Panc1 (cell line): ENCODE data around the gene PRKAG3. TPM values are rescaled to one million over a fixed set of nuclear protein-coding genes. Genes with fewer than 3 reads are reported as not detected.

Experiments
- ATAC-seq: fragments of 200-7000 bp; cut with Tn5 transposase; 2 replicates; pipeline ENCODE4 v1.9.1; 2020; ENCODE audit warnings: mild to moderate bottlenecking, moderate library complexity
- BruUV-seq: library from RNA; stranded (reverse); fragments of 400-500 nt; replicated peaks from 2 replicates; lab custom pipeline; 2021; lab: Mats Ljungman, UMichigan
- CTCF ChIA-PET: fragments of 300-600 bp; sonication (Branson Sonifier 250); formaldehyde crosslinking; loops from one replicate; lab custom pipeline; 2022; ENCODE audit warnings: antibody characterized with exemption; lab: Charles Lee
- POLR2A ChIA-PET: fragments of 300-600 bp; sonication (Branson Sonifier 250); formaldehyde crosslinking; loops from one replicate; lab custom pipeline; 2022; ENCODE audit warnings: antibody characterized with exemption; lab: Charles Lee
- DNase-seq: peaks from one replicate; pipeline ENCODE4 v3.0.0-alpha.2; 2010; ENCODE audit warnings: low read depth, low spot score
- H3K27ac ChIP-seq: 2 replicates; pipeline ENCODE4 v1.5.1; 2011; ENCODE audit warnings: mild to moderate bottlenecking, low read length, inconsistent platforms
- H3K27me3 ChIP-seq: fragments of 200-500 bp; sonication (Bioruptor generic); 2 replicates; pipeline ENCODE4 v1.6.0; 2014; ENCODE audit warnings: low read length, inconsistent platforms; ENCODE audit not compliant: control insufficient read depth, insufficient read depth
- H3K36me3 ChIP-seq: fragments of 200-500 bp; sonication (Bioruptor generic); 2 replicates; pipeline ENCODE4 v1.5.1; 2014; ENCODE audit warnings: inconsistent platforms, mild to moderate bottlenecking, low read length, moderate library complexity; ENCODE audit not compliant: control insufficient read depth, insufficient read depth
- H3K4me1 ChIP-seq: 2 replicates; pipeline ENCODE4 v1.5.1; 2011; ENCODE audit warnings: inconsistent platforms, mild to moderate bottlenecking, low read length, moderate library complexity; ENCODE audit not compliant: control insufficient read depth, insufficient read depth
- H3K4me3 ChIP-seq, 2 experiments: 2 replicates each; pipeline ENCODE4 v1.5.1; 2011 to 2012; ENCODE audit warnings: low read depth in 2 of 2, low read length in 2 of 2, mild to moderate bottlenecking in 2 of 2, inconsistent platforms in 1 of 2, moderate library complexity in 1 of 2
- H3K9me3 ChIP-seq: fragments of 200-500 bp; sonication (Bioruptor generic); 2 replicates; pipeline ENCODE4 v1.5.1; 2014; ENCODE audit warnings: low read depth, mild to moderate bottlenecking, inconsistent platforms, low read length, moderate library complexity; ENCODE audit not compliant: control insufficient read depth, insufficient read depth
- POLR2AphosphoS5 ChIP-seq: IDR thresholded peaks from 2 replicates; pipeline ENCODE4 v1.6.1; 2012; ENCODE audit warnings: mild to moderate bottlenecking, low read depth, low read length, moderate library complexity
- REST ChIP-seq, 2 experiments: IDR thresholded peaks; 2 replicates each; pipeline ENCODE4 v1.6.1; 2011 to 2012; ENCODE audit warnings: low read depth in 2 of 2, control low read depth in 1 of 2, low read length in 1 of 2, mild to moderate bottlenecking in 1 of 2, moderate library complexity in 1 of 2; ENCODE audit not compliant: insufficient read depth in 1 of 2
- SIN3A ChIP-seq: IDR thresholded peaks from 2 replicates; pipeline ENCODE4 v1.6.1; 2012; ENCODE audit warnings: low read depth, mild to moderate bottlenecking, low read length, moderate library complexity, borderline replicate concordance; ENCODE audit not compliant: insufficient read depth
- TCF7L2 ChIP-seq: IDR thresholded peaks from 2 replicates; pipeline ENCODE4 v1.6.1; 2011; ENCODE audit warnings: mild to moderate bottlenecking, low read depth, low read length, inconsistent platforms
- in situ Hi-C: cut with HindIII; loops from 2 replicates; pipeline ENCODE4 v1.10.0; 2016; ENCODE audit warnings: low sequenced_read_pairs, low pct_unique_long_range_greater_than_20kb
- intact Hi-C: fragments of 100-400 bp; cut with micrococcal nuclease; formaldehyde crosslinking; loops from one replicate; pipeline ENCODE4 v1.10.0; 2022; ENCODE audit not compliant: unreplicated experiment
- total RNA-seq: library from RNA; stranded (reverse); gene quantifications from one replicate; pipeline ENCODE4 v1.2.1, GENCODE V29; 2021; ENCODE audit not compliant: unreplicated experiment
- TF ChIP-seq, protein P1 (sequence below): fragments of 450-650 bp; IDR thresholded peaks from 2 replicates; pipeline ENCODE4 v1.5.1; 2017; ENCODE audit warnings: mild to moderate bottlenecking

The PRKAG3 gene
- total RNA-seq, 1 experiment from 2014 or later = not detected

DNA sequence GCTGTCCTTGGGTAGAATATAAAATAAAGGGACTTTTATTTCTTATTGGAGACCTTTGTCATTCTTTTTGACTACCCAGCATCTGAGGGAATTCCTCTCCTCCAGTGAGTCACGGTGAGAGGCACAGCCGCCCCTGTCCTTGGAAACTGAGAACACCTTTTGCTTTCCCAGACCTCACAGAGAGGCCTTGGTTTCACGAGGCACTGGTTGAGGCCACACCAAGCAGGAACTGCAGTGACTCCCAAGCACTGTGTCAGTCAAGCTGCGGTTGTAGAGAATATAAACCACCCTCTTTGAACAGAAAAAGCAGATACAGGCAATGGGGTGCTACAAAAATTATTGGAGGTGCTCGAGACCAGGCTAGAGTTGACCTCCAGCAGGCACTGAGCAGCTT, 16.4 kb downstream of the PRKAG3 start:
- no TSS peak for BruUV-seq
- Histone ChIP-seq H3K27me3 (no peaks in the 10 kb centered on the region), H3K4me3 (no peak overlapping the region), H3K9me3 (no peaks in the 10 kb centered on the region), H3K36me3 (no peaks in the 10 kb centered on the region), H3K27ac (no peak overlapping the region), H3K4me1 (no peaks in the 10 kb centered on the region)
- ChIA-PET CTCF (interaction anchor here (0.7 kb wide), 1 partner anchor 32 kb away, joined by 3 read pairs; no protein-coding TSS in a partner anchor), POLR2A (interaction anchor here (0.6 kb wide), 1 partner anchor 254 kb away, joined by 6 read pairs; no protein-coding TSS in a partner anchor)
- ATAC-seq (no peak), DNase-seq (no peak)
- TF ChIP-seq SIN3A (no peak), REST (IDR thresholded peaks at IDR 0.05; ENCODE audit: insufficient read depth in 1 of 2, low read depth in 2 of 2, low read length in 1 of 2) (no peak), TCF7L2 (no peak), POLR2AphosphoS5 (no peak)
- TF ChIP-seq, protein P1, sequence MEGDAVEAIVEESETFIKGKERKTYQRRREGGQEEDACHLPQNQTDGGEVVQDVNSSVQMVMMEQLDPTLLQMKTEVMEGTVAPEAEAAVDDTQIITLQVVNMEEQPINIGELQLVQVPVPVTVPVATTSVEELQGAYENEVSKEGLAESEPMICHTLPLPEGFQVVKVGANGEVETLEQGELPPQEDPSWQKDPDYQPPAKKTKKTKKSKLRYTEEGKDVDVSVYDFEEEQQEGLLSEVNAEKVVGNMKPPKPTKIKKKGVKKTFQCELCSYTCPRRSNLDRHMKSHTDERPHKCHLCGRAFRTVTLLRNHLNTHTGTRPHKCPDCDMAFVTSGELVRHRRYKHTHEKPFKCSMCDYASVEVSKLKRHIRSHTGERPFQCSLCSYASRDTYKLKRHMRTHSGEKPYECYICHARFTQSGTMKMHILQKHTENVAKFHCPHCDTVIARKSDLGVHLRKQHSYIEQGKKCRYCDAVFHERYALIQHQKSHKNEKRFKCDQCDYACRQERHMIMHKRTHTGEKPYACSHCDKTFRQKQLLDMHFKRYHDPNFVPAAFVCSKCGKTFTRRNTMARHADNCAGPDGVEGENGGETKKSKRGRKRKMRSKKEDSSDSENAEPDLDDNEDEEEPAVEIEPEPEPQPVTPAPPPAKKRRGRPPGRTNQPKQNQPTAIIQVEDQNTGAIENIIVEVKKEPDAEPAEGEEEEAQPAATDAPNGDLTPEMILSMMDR = no peak
- in situ Hi-C loops (no loop called here), intact Hi-C loops (no loop called here)

- Histone ChIP-seq H3K4me3 (no peak overlapping the region), H3K4me1 (no peaks in the 10 kb centered on the region), H3K9me3 (no peaks in the 10 kb centered on the region), H3K27me3 (no peaks in the 10 kb centered on the region), H3K36me3 (no peaks in the 10 kb centered on the region), H3K27ac (no peak overlapping the region)
- intact Hi-C loops (no loop called here), in situ Hi-C loops (no loop called here)
- BruUV-seq = no TSS peak
- TF ChIP-seq TCF7L2 (no peak), POLR2AphosphoS5 (no peak), SIN3A (no peak), REST (IDR thresholded peaks at IDR 0.05; ENCODE audit: insufficient read depth in 1 of 2, low read depth in 2 of 2, low read length in 1 of 2) (no peak)
- TF ChIP-seq, protein P1 = no peak
- ATAC-seq = peak; percentile 51; the same call in 1 of the 2 replicates
- POLR2A ChIA-PET = no interaction called here
- CTCF ChIA-PET = interaction anchor here (0.7 kb wide), 1 partner anchor 33 kb away, joined by 3 read pairs; no protein-coding TSS in a partner anchor
- no peak for DNase-seq
Measured at GRCh38 chr2:218814540-218815243, 16.9 kb downstream of the PRKAG3 start.
